CD4-positive, alpha-beta T cell treated with Interleukin-21 for 1 hour (primary cell): ENCODE data around the gene STK32C.

Source experiments
- DNase-seq: peaks from one replicate; pipeline ENCODE4 v3.0.0-alpha.2; 2020

STK32C gene

GRCh38 chr10:132163826-132164515 is 143.8 kb downstream of the STK32C start:
- DNase-seq: no peak

GRCh38 chr10:132163278-132163765 is 144.4 kb downstream of the STK32C start:
- DNase-seq: peak; percentile 72

GRCh38 chr10:132162590-132163277 is 145.0 kb downstream of the STK32C start:
- no peak for DNase-seq

GRCh38 chr10:132162021-132162531 is 145.7 kb downstream of the STK32C start:
- DNase-seq: peak; percentile 65

- peak; percentile 78 for DNase-seq
Observed at GRCh38 chr10:132160834-132161622, 146.7 kb downstream of the STK32C start.

- DNase-seq: peak; percentile 65
Observed at GRCh38 chr10:132160231-132160630, 147.5 kb downstream of the STK32C start.

- DNase-seq: peak; percentile 83
Observed at GRCh38 chr10:132159302-132160230, 148.2 kb downstream of the STK32C start.

GRCh38 chr10:132158823-132159222 is 148.9 kb downstream of the STK32C start:
- DNase-seq: peak; percentile 81

- DNase-seq: peak; percentile 70
Observed at GRCh38 chr10:132158122-132158741, 149.5 kb downstream of the STK32C start.
